ENCODE data around the gene FARP1.

FARP1 gene

DNA sequence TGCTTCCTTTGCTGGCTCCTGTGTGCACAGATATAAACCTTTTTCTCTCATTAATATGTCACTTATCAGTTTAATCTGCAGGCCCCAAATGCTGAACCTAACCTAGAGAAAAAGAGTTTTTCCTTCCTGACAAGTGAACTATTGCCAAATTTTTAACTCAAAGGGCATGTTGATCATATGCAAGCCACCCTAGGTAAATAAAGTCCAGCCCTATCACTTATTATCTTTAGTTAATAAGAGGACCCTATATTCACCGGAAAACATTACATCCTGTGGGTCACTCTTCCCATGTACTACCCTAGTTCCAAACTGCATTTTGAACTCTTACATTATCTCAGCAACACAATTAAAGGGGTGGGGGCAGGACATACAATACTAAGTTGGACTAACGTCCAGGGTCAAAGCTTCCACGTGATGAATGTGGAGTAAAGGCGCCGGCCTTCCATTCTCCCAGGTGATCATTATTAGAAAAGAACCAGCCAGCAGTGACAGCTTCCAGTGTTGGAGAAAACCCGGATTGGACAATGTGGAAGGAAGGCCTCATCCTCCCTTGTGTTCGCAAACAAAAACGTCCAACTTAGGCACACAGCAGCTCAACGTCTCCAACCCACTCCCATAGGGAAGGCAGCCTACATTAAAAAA, 347.4 kb downstream of the FARP1 start:
- no peak for DNase-seq

DNA sequence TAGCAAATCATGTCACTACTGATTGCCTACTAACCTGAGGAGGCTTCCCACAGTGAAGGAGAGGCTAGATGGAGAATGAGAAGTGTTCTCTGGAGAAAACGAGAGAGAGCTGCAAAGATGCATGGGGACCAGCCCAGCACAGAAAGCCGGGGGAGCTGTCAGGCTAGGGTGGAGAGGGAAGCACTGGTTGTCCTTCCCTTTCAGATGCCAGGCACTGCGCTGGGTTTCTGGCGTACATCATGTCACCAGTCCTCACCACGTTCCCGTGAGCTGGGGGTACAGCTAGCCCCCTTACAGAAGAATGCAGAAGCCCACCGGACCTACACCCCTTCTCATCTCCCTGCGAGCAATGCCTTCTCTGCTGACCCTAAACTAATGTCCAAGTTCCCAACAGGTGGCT, 348.0 kb downstream of the FARP1 start:
- no peak for DNase-seq

DNA sequence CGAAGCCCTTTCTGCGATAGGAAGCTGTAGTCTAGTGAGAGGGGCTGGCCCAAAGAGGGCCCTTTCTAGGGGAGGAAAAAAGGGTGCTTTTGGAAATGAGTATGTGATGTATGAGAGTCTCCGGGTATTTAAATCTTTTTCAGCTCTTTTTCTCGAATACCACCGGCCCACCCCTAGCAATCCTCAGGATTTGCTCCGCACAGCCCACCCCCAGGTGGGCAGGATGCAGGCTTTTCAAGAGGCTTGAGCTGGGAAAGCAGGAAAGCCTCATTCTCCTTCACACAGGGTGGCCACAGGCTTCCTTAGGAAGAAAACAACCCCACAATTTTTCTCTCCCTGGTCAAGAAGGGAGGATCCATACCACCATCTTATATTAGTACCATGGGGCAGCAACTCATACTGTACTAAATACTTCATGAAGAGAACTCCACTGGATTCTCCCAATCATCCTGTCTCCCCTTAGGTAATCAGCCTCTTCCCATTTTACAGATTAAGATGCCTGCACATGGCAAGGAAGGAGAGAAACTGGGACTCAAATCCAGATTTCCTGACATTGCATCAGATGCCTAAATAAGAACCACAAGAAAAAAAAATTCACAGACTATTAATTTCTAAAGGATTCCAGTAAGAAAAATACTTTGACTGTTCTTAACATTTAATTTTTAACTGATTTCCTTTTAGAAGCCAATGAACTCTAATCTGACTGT, 349.6 kb downstream of the FARP1 start:
- no peak for DNase-seq

DNA sequence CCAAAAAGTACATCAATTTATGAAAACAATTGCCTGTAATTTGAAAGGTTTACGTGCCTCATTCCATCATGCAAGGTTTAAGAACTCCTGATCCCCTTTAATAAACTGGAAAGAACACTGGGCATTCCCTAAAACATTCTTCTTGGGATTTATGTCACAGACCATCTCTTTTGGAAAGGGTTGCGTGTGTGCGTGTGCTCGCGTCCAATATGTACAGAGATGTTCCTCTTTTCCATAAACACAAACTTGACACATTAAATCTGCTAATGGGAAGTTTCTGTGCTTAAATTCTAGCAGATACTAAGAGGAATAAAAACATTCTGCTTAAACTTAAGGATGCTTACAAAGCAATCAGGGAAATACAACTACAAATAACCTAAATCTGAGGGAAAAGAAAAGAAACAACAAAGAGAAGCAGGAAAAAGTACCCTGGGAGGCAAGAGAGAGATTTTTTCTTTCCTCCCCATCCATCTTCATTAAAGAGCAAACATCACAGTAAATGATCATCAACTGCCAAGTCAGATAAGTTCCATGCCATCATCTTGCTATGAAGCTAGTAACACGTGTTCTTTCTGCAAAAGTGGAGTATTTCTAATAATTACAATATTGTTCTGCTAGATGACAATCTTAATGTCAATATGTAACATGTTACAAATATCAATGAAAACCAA, 350.3 kb downstream of the FARP1 start:
- DNase-seq = no peak

DNA sequence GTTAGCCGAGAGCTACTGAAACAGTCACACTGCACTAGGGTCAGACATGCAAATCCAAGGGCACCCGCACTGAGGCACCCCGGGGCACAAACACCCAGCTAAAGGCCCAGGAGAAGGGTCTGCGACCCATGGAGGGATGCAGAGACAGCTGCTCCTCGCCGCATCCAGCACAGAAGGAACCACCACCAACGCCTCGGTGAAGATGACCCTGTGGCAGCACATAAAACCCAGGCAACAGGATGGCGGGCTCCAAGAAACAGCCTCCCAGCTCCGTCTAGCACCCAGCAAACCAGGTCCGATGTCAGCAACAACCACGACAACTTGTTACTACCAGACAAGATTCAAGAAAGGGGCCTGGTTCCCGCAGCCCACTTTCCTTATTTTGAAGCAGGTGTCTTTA, 351.9 kb downstream of the FARP1 start:
- DNase-seq = no peak

DNA sequence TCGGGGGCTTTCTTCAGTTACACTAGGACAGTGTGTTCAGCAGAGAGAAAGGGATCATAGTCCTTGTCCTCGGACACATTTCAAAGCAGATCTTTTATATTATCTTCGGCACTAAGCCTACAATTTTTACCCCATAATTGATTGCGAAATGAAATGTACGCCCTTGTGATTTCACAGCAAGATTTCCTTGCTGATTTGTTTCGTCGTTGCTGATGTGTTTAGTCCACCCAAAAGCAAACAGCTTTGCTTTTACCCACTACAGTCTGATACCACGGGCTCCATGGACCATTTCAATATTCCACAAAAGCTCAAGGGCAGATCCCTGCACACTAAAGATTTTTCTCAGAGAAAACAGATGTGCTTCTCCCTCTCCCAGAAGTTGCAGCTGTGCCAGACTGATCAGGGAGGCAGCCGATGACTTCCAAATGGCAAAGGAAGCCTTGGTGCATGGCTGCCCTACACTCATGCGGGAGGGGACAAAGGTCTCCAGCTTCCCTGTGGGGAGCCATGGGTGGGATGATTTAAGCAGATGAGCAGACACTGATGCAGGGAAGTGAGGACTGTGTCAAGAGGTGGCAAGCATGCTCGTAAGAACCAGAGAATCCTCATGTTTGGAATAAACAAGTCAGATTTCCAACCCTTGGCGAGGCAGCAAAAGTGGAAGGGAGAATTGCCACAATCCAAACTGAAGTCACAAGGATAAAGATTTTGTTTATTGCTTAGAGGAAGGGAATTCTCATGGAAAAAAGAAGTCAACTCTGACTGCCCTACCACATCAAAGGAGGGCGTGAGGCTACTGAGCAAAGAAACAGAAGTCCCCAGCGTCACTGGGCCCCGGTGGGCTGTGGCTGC, 353.0 kb downstream of the FARP1 start:
- no peak for DNase-seq

DNA sequence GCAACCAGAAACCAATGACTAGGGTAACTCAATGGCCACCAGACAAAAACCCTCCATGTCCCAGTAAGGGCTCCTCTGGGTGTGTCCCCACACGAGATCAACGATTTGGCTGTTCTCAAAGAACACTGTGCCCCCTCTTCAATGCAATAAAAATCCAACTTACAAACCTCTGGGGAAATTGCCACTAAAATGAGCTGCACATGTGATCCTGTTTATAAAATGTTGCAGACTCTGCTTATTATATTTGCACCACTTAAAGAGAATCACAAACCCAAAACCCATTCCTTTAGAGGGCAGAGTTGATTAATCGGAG, 353.5 kb downstream of the FARP1 start:
- no peak for DNase-seq

DNA sequence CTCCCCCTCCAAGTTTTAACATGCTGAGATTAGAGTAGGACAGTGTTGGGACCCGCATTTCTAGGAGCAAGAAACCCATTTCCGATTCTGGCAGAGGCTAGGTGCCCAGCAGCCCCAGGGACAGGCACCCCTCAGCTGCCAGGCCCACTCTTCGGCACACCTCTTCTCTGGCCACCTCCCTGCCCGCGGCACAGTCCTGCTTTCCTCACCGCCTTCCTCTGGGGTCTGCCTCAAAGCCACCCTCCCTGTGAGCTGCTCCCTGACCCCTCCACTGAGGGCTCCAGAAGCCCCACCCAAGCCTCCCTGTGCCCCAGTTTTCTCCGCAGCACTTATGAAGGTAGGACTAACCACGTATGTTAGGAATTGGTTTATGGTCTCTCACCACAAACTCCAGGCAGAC, 354.1 kb downstream of the FARP1 start:
- no peak for DNase-seq

DNA sequence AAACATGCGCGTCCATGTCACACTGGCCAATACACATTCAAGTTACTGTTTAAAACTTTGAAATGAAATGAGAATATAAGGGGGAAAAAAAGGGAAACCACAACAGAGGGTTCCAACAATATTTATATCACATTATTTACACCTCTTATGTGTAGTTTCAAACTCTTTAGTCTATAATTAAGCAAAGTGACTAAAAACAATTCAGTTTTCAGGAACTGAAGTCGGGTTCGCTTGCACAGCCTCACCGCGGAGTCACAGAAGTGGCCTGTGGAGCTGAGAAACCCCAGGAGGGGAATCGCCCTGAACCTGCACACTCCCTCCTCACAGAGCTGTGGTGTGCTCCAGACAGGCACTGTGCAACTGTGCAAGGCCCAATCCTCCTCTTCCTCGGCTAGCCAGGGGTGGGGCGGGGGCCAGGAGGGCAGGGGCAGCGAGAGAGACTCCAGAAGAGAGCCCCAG, 358.1 kb downstream of the FARP1 start:
- no peak for DNase-seq

DNA sequence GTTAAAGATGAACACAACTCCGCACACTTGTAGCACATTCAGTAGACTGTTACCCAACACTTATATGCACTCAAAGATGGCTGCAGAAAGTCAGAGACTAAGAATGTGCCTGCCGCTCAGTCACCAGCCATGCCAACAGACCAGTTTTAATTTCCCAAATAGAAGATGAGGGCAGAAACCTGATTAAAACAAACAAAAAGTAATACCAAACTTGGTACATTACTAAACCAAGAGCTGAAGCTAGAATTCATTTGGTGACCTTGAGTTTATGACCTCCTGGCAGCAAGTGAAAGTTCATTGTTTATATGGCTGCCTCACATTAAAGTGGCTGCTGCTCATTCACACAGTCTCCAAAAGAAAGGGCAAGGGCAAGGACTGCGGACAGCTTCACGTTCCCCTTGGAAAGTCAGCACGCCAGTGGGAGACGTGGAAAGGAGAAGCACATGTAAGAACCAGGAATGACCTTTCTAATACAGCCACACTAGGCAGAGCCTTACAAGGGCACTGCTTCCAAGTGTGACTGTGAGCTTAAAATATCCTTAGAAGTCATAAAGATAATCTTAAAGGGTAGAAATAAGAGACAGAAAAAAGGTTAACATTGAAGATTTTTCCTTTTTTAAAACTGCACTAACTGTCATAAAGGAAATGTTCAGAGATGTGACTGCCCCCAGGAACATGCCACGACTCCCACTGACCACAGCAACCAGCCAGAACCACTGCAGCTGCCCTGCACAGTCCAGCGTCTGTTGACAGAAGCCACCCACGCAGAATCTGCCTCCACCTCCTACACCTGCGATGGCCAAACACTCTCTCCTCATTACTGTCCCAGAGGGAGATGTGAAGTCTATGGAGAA, 360.5 kb downstream of the FARP1 start:
- no peak for DNase-seq

DNA sequence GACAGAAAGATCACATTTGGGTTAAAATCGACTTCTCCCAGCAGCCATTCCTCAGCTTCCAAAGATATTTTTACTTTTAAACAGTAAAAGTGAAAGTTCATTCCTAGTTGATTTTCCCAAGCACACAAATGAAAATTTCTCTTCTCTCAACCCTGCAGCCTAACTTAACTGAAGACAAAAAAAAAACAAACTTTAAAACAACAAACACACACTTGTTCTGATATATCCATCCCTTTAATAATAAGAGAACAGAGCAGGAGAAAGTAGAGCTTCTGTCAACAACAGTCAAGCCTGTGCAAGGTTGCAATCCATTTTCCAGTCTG, 361.1 kb downstream of the FARP1 start:
- DNase-seq = no peak

DNA sequence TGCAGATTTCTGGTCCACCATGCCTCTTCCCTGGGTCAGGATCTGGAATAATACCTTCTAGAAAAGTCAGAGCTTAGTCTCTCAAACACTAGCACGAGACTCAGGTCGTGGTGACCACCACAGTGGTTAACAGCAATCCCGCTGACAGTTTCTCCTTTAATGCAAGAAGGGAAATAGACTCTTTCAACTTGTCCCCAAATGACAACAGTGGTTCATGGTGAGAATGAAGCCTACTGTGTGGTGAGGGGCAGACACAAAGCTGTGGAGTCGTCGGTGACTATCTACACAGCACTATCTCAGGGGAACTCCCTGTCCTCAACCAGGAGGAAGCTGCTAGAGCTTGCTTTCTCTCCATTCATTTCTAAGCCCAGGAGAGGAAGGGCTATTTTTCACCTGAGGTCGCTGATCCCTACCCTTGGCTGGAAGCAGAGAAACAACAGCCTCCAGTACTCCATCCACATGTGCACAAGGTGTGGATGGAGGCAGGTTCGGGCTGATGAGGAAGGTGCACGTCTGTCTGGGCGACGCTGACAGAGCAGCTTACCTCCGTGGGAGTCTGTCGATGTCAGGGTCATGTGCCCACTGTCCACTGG, 361.6 kb downstream of the FARP1 start:
- peak; percentile 76 for DNase-seq

Measured in activated CD4-positive, alpha-beta T cell treated with anti-CD3 and anti-CD28 coated beads, Interleukin-10, Interleukin-2, amounts not matched to agents 100 ng/mL and 50 ng/mL, durations not matched to agents 16 hours and 8 hours (primary cell).